ENCODE measurements around the gene ARL8B.

- no peak for TF ChIP-seq CTCF (conservative IDR thresholded peaks at IDR 0.05; ENCODE audit: low read depth, low read length)
- TF ChIP-seq EZH2 (IDR thresholded peaks at IDR 0.05; ENCODE audit: borderline replicate concordance, low read depth, low read length, poor library complexity, severe bottlenecking): no peak
Observed at GRCh38 chr3:5214352-5214751, 92.3 kb downstream of the ARL8B start.
